ENCODE results near the gene SPTSSA.
"Not testable (repeated sequence)": the region's sequence is repeated elsewhere in the genome, so short reads cannot be mapped to it uniquely, and the experiment has no call there.

Gene SPTSSA

GRCh38 chr14:34470319-34470718, 8.3 kb upstream of the SPTSSA start:
- no peak for DNase-seq

GRCh38 chr14:34466691-34467090, 4.7 kb upstream of the SPTSSA start:
- no peak for DNase-seq

GRCh38 chr14:34465069-34465859, 3.2 kb upstream of the SPTSSA start:
- no peak for DNase-seq

- DNase-seq, result no peak
Observed at GRCh38 chr14:34463598-34463961, 1.5 kb upstream of the SPTSSA start.

GRCh38 chr14:34461334-34462131, 507 bp downstream of the SPTSSA start:
- peak; percentile 39 for DNase-seq

- no peak for DNase-seq
Observed at GRCh38 chr14:34460841-34461240, 1.2 kb downstream of the SPTSSA start.

GRCh38 chr14:34460295-34460694, 1.7 kb downstream of the SPTSSA start:
- DNase-seq, result no peak

GRCh38 chr14:34457186-34457585, 4.9 kb downstream of the SPTSSA start:
- no peak for DNase-seq

- no peak for DNase-seq
Observed at GRCh38 chr14:34453226-34453625, 8.8 kb downstream of the SPTSSA start.

- no peak for DNase-seq
Observed at GRCh38 chr14:34452258-34452822, 9.7 kb downstream of the SPTSSA start.

- no peak for DNase-seq
Observed at GRCh38 chr14:34450958-34451357, 11.1 kb downstream of the SPTSSA start.

GRCh38 chr14:34450542-34450915, 11.5 kb downstream of the SPTSSA start:
- peak; percentile 63 for DNase-seq

GRCh38 chr14:34449819-34450541, 12.1 kb downstream of the SPTSSA start:
- DNase-seq, result no peak

GRCh38 chr14:34439090-34439489, 22.9 kb downstream of the SPTSSA start:
- no peak for DNase-seq

GRCh38 chr14:34438438-34438837, 23.6 kb downstream of the SPTSSA start:
- DNase-seq, result no peak

GRCh38 chr14:34437729-34438080, 24.3 kb downstream of the SPTSSA start:
- no peak for DNase-seq

GRCh38 chr14:34436960-34437728, 24.9 kb downstream of the SPTSSA start:
- no peak for DNase-seq

GRCh38 chr14:34436118-34436905, 25.7 kb downstream of the SPTSSA start:
- DNase-seq, result no peak

- no peak for DNase-seq
Observed at GRCh38 chr14:34433957-34434356, 28.1 kb downstream of the SPTSSA start.

- DNase-seq, result not testable (repeated sequence)
Observed at GRCh38 chr14:34428102-34428466, 34.0 kb downstream of the SPTSSA start.

Measured in NCI-H526 treated with DMSO at 0.1 percent for 48 hours (cell line).